Measurements from ENCODE around the gene GOLT1A.
A peak's percentile ranks its signal among the peaks of the same experiment; 100 is the strongest.

The GOLT1A gene

GRCh38 chr1:204260601-204261197, 46.9 kb upstream of the GOLT1A start:
- no peak for TF ChIP-seq CTCF (IDR thresholded peaks at IDR 0.05; ENCODE audit: low read depth, low read length, missing control alignments)
- in situ Hi-C loops (cut with HindIII; ENCODE audit: low sequenced_read_pairs) = no loop called here
- DNase-seq (ENCODE audit: low read depth) = no peak
- H3K4me3 ChIP-seq (ENCODE audit: low read depth, low read length) = no peak overlapping the region

GRCh38 chr1:204259782-204260181, 46.0 kb upstream of the GOLT1A start:
- in situ Hi-C loops (cut with HindIII; ENCODE audit: low sequenced_read_pairs) = no loop called here
- DNase-seq (ENCODE audit: low read depth) = no peak
- H3K4me3 ChIP-seq (ENCODE audit: low read depth, low read length) = no peak overlapping the region
- TF ChIP-seq CTCF (IDR thresholded peaks at IDR 0.05; ENCODE audit: low read depth, low read length, missing control alignments) = no peak

GRCh38 chr1:204259196-204259595, 45.4 kb upstream of the GOLT1A start:
- TF ChIP-seq CTCF (IDR thresholded peaks at IDR 0.05; ENCODE audit: low read depth, low read length, missing control alignments) = no peak
- in situ Hi-C loops (cut with HindIII; ENCODE audit: low sequenced_read_pairs) = no loop called here
- H3K4me3 ChIP-seq (ENCODE audit: low read depth, low read length) = no peak overlapping the region
- DNase-seq (ENCODE audit: low read depth) = no peak

- peak; percentile 8 for DNase-seq (ENCODE audit: low read depth)
- TF ChIP-seq CTCF (IDR thresholded peaks at IDR 0.05; ENCODE audit: low read depth, low read length, missing control alignments) = peak; percentile 82
- H3K4me3 ChIP-seq (ENCODE audit: low read depth, low read length) = no peak overlapping the region
- in situ Hi-C loops (cut with HindIII; ENCODE audit: low sequenced_read_pairs) = no loop called here
Measured at GRCh38 chr1:204258213-204259115, 44.7 kb upstream of the GOLT1A start.

- no peak for DNase-seq (ENCODE audit: low read depth)
- no peak for TF ChIP-seq CTCF (IDR thresholded peaks at IDR 0.05; ENCODE audit: low read depth, low read length, missing control alignments)
- no peak overlapping the region for H3K4me3 ChIP-seq (ENCODE audit: low read depth, low read length)
- in situ Hi-C loops (cut with HindIII; ENCODE audit: low sequenced_read_pairs) = no loop called here
Measured at GRCh38 chr1:204257446-204257845, 43.7 kb upstream of the GOLT1A start.

GRCh38 chr1:204256531-204256930, 42.7 kb upstream of the GOLT1A start:
- no peak overlapping the region for H3K4me3 ChIP-seq (ENCODE audit: low read depth, low read length)
- in situ Hi-C loops (cut with HindIII; ENCODE audit: low sequenced_read_pairs) = no loop called here

More at GRCh38 chr1:204256531-204256930, 42.7 kb upstream of the GOLT1A start:
- no peak for DNase-seq (ENCODE audit: low read depth)
- no peak for TF ChIP-seq CTCF (IDR thresholded peaks at IDR 0.05; ENCODE audit: low read depth, low read length, missing control alignments)

All from astrocyte of the cerebellum (primary cell).